C4-2B (cell line): ENCODE results near the gene CACNB3.

Experiments used
- ZFX ChIP-seq: fragments of 450-650 bp; IDR thresholded peaks from 2 replicates; pipeline ENCODE4 v1.6.1; 2017
- TF ChIP-seq, protein P1 (sequence below): fragments of 450-650 bp; conservative IDR thresholded peaks from 2 replicates; pipeline ENCODE4 v1.5.1; 2017; ENCODE audit warnings: mild to moderate bottlenecking

GRCh38 chr12:48810903-48811431, 7.3 kb upstream of the CACNB3 start:
- TF ChIP-seq, protein P1, sequence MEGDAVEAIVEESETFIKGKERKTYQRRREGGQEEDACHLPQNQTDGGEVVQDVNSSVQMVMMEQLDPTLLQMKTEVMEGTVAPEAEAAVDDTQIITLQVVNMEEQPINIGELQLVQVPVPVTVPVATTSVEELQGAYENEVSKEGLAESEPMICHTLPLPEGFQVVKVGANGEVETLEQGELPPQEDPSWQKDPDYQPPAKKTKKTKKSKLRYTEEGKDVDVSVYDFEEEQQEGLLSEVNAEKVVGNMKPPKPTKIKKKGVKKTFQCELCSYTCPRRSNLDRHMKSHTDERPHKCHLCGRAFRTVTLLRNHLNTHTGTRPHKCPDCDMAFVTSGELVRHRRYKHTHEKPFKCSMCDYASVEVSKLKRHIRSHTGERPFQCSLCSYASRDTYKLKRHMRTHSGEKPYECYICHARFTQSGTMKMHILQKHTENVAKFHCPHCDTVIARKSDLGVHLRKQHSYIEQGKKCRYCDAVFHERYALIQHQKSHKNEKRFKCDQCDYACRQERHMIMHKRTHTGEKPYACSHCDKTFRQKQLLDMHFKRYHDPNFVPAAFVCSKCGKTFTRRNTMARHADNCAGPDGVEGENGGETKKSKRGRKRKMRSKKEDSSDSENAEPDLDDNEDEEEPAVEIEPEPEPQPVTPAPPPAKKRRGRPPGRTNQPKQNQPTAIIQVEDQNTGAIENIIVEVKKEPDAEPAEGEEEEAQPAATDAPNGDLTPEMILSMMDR = no peak
- TF ChIP-seq ZFX = no peak
